ENCODE measurements around the gene DUS1L. TPM values are rescaled to one million over a fixed set of nuclear protein-coding genes. Genes with fewer than 3 reads are reported as not detected.

Gene DUS1L
- polyA plus RNA-seq, 1 donor (not counting 4 experiments of a cell fraction or from before 2014, with no cell fraction given): 49.1 TPM

DNA sequence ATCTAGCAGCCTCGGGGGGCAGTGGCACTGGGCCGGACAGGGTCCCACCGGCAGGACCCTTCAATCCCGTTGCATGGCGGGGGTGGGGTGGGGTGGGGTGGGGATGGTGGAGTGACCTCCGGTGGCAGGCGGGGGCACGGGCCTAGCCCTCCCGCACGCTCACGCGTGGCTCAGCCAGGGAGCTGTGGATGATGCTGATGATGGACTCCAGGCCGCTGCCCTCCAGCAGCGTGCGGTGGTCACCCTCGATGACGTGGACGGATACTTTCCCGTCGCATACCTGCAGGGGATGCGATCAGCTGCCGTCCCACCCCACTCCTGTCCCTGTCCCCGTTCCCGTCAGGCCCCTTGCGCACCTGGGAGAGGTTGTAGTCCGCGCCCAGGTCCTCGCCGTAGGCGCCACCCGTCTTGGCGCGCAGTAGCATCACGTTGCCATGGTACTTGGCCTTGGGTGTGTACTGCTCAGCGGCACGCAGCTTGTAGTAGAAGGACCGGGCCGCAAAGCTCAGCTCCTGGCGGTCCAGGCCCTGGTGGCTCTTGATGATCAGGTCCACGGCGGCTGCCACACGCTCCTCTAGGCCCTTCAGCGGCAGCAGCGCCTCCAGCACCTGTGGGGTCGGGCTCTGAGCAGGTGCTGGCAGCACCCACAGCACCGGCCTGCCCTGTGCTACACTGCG, 13.5 kb upstream of the DUS1L start:
- Histone ChIP-seq H3K4me3 (ENCODE audit: control insufficient read depth in 2 of 3, extremely low read depth in 1 of 3, insufficient read depth in 2 of 3, low read depth in 1 of 3, low read length in 3 of 3) (no peak overlapping the region), H3K27ac (ENCODE audit: control insufficient read depth, insufficient read depth, low read length) (no peak overlapping the region), H3K27me3 (ENCODE audit: control insufficient read depth, extremely low read depth, insufficient read depth, low read length) (no peaks in the 10 kb centered on the region), H3K4me1 (ENCODE audit: control insufficient read depth, extremely low read depth, insufficient read depth, low read length) (no peaks in the 10 kb centered on the region), H3K9me1 (ENCODE audit: control insufficient read depth, extremely low read depth, insufficient read depth, low read length) (no peaks in the 10 kb centered on the region), H3K36me3 (ENCODE audit: control insufficient read depth in 2 of 2, extremely low read depth in 1 of 2, insufficient read depth in 2 of 2, low read length in 2 of 2) (peaks cover 44% of the 10 kb centered on the region in 2 experiments), H3K4me2 (ENCODE audit: control insufficient read depth, extremely low read depth, insufficient read depth, low read depth, low read length) (no peak overlapping the region), H3K9me3 (ENCODE audit: control insufficient read depth, low read depth, low read length) (no peaks in the 10 kb centered on the region), H3K79me2 (ENCODE audit: control insufficient read depth, insufficient read depth, low read length) (peaks cover 3% of the 10 kb centered on the region), H4K20me1 (ENCODE audit: control insufficient read depth, extremely low read depth, insufficient read depth, low read length) (peaks cover 22% of the 10 kb centered on the region), H3K9ac (ENCODE audit: control insufficient read depth, extremely low read depth, insufficient read depth, low read length) (no peak overlapping the region), H2AFZ (ENCODE audit: control insufficient read depth, low read length) (no peak overlapping the region)
- dilution Hi-C loops (cut with MboI; ENCODE audit: extremely low pct_ligation_motif_present, low sequenced_read_pairs): no loop called here
- DNase-seq (ENCODE audit: low read depth, low spot score) (no peak), FAIRE-seq (no peak)
- TF ChIP-seq, protein P1, sequence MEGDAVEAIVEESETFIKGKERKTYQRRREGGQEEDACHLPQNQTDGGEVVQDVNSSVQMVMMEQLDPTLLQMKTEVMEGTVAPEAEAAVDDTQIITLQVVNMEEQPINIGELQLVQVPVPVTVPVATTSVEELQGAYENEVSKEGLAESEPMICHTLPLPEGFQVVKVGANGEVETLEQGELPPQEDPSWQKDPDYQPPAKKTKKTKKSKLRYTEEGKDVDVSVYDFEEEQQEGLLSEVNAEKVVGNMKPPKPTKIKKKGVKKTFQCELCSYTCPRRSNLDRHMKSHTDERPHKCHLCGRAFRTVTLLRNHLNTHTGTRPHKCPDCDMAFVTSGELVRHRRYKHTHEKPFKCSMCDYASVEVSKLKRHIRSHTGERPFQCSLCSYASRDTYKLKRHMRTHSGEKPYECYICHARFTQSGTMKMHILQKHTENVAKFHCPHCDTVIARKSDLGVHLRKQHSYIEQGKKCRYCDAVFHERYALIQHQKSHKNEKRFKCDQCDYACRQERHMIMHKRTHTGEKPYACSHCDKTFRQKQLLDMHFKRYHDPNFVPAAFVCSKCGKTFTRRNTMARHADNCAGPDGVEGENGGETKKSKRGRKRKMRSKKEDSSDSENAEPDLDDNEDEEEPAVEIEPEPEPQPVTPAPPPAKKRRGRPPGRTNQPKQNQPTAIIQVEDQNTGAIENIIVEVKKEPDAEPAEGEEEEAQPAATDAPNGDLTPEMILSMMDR (optimal IDR thresholded peaks at IDR 0.05 in 1 of 3, IDR thresholded peaks at IDR 0.05 in 1 of 3, conservative IDR thresholded peaks at IDR 0.05 in 1 of 3; ENCODE audit: extremely low read depth in 1 of 3, insufficient read depth in 2 of 3, low read length in 3 of 3): no peak
- TF ChIP-seq EZH2 (IDR thresholded peaks at IDR 0.05; ENCODE audit: low read length): no peak

DNA sequence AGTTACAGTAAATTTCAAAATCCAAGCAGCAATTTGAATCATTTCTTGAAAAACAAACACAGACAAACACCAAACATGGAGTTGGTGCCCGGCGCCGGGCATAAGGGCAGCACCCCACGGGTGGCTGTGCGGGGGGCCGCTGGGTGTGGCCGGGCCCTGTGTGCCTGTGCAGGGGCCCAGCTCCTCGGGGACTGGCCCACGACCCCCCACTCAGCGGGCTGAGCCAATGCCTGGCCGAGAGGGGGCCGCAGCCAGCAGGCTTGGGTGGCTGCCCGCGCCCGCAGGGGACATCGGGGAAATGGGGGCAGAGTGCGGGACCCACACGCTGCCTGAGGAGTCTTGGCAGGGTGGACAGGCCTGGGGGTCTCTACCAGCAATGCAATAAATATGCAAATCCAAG, 12.8 kb upstream of the DUS1L start:
- no peaks in the 10 kb centered on the region for H3K4me1 ChIP-seq (ENCODE audit: control insufficient read depth, extremely low read depth, insufficient read depth, low read length)
- H3K4me2 ChIP-seq (ENCODE audit: control insufficient read depth, extremely low read depth, insufficient read depth, low read depth, low read length): no peak overlapping the region
- peaks cover 37 to 40% of the 10 kb centered on the region in 2 experiments for H3K36me3 ChIP-seq (ENCODE audit: control insufficient read depth in 2 of 2, extremely low read depth in 1 of 2, insufficient read depth in 2 of 2, low read length in 2 of 2)
- no peak overlapping the region for H2AFZ ChIP-seq (ENCODE audit: control insufficient read depth, low read length)
- no peak overlapping the region for H3K9ac ChIP-seq (ENCODE audit: control insufficient read depth, extremely low read depth, insufficient read depth, low read length)
- dilution Hi-C loops (cut with MboI; ENCODE audit: extremely low pct_ligation_motif_present, low sequenced_read_pairs): no loop called here
- FAIRE-seq (no peak), DNase-seq (ENCODE audit: low read depth, low spot score) (no peak)
- peaks cover 15% of the 10 kb centered on the region for H4K20me1 ChIP-seq (ENCODE audit: control insufficient read depth, extremely low read depth, insufficient read depth, low read length)
- H3K27me3 ChIP-seq (ENCODE audit: control insufficient read depth, extremely low read depth, insufficient read depth, low read length): no peaks in the 10 kb centered on the region
- no peaks in the 10 kb centered on the region for H3K9me1 ChIP-seq (ENCODE audit: control insufficient read depth, extremely low read depth, insufficient read depth, low read length)
- H3K9me3 ChIP-seq (ENCODE audit: control insufficient read depth, low read depth, low read length): no peaks in the 10 kb centered on the region
- no peak overlapping the region for H3K4me3 ChIP-seq (ENCODE audit: control insufficient read depth in 2 of 3, extremely low read depth in 1 of 3, insufficient read depth in 2 of 3, low read depth in 1 of 3, low read length in 3 of 3)
- no peaks in the 10 kb centered on the region for H3K79me2 ChIP-seq (ENCODE audit: control insufficient read depth, insufficient read depth, low read length)
- H3K27ac ChIP-seq (ENCODE audit: control insufficient read depth, insufficient read depth, low read length): no peak overlapping the region
- TF ChIP-seq, protein P1 (optimal IDR thresholded peaks at IDR 0.05 in 1 of 3, IDR thresholded peaks at IDR 0.05 in 1 of 3, conservative IDR thresholded peaks at IDR 0.05 in 1 of 3; ENCODE audit: extremely low read depth in 1 of 3, insufficient read depth in 2 of 3, low read length in 3 of 3): no peak
- TF ChIP-seq EZH2 (IDR thresholded peaks at IDR 0.05; ENCODE audit: low read length): no peak

Data from keratinocyte (primary cell).